Pancreas (tissue), 10 donors: ENCODE data around the gene PADI3. TPM values are rescaled to one million over a fixed set of nuclear protein-coding genes. Genes with fewer than 3 reads are reported as not detected.

Source experiments
- ATAC-seq, 4 donors: fragments of 200-7000 bp; cut with Tn5 transposase; one replicate each; pipeline versions ENCODE4 v1.8.0 to v1.9.1; 2020; ENCODE audit warnings: mild to moderate bottlenecking in 4 of 4, moderate library complexity in 4 of 4
- DNase-seq, 6 donors: peaks; one replicate each; pipeline ENCODE4 v3.0.0-alpha.2; 2020
- FAIRE-seq: peaks from 2 replicates; lab custom pipeline; 2012; peaks lifted over from hg19 to GRCh38; lab: Jason Lieb, UNC
- H3K27ac ChIP-seq, 4 donors: fragments of 200-600 bp; sonication (generic); 1 replicate in 3 of 4; 2 replicates in 1 of 4; pipeline versions ENCODE4 v1.5.0 to v1.8.0; 2020
- H3K27me3 ChIP-seq, 4 donors: fragments of 200-600 bp; one replicate each; pipeline ENCODE4 v1.8.0; 2021
- H3K36me3 ChIP-seq, 3 donors: fragments of 200-600 bp; sonication (generic) in 1 of 3; one replicate each; pipeline versions ENCODE4 v1.5.0 to v1.8.0; 2020 to 2021
- H3K4me1 ChIP-seq, 3 donors: fragments of 200-600 bp; one replicate each; pipeline ENCODE4 v1.8.0; 2021
- H3K4me3 ChIP-seq, 4 donors: fragments of 200-600 bp; sonication (generic) in 2 of 4; one replicate each; pipeline versions ENCODE4 v1.5.0 to v1.8.0; 2020 to 2021
- H3K9me3 ChIP-seq, 4 donors: fragments of 200-600 bp; one replicate each; pipeline ENCODE4 v1.8.0; 2021
- WGBS, 2 donors: extraction: QIAGEN DNeasy Blood & Tissue Kit; methylation state at CpG; one replicate each; pipeline ENCODE4 v1.1.7; 2013; 5-methylcytosine and 5-hydroxymethylcytosine counted together
- intact Hi-C, 3 donors: fragments of 100-400 bp; cut with DNase I; formaldehyde crosslinking; loops; one replicate each; pipeline versions ENCODE4 v1.11.1 to v1.14.2; 2022
- polyA plus RNA-seq, 2 donors: library from polyadenylated mRNA; stranded (reverse); fragments of 200-250 nt; gene quantifications; one replicate each; pipeline ENCODE4 v1.2.3, GENCODE V29; 2013
- total RNA-seq, 6 donors: library from RNA; stranded (reverse); fragmentation: NEBNext Ultra II Directional in 4 of 6; extraction: Animal tissue kit (Norgen Biotek cat#: 25700) in 4 of 6; gene quantifications; one replicate each; pipeline versions ENCODE4 v1.2.1 to v1.2.4, GENCODE V29; 2021 to 2023
- TF ChIP-seq, protein P1 (sequence below), 4 donors: fragments of 200-600 bp; sonication (generic) in 3 of 4; IDR thresholded peaks; one replicate each; pipeline versions ENCODE4 v1.5.0 to v1.8.0; 2021; ENCODE audit warnings: antibody characterized with exemption in 4 of 4
- donor health status: healthy with polysubstance abuse.
- donor health status: DM: no; HTN: no; CAD: no; lungs with moderate emphysema.
- donor health status: DM: no; HTN: no; CAD: no.
- donor health status: control.
- donor health status: control.
- donor health status: Bipolar disorder and iron deficiency.
- donor health status: DM: yes; HTN: yes; CAD: no.
- donor health status: DM: no; HTN: no; CAD: no.
- donor health status: DM: no; HTN: no; CAD: no.
- donor health status: DM: yes; HTN: yes; CAD: no.

PADI3 gene, protein sequence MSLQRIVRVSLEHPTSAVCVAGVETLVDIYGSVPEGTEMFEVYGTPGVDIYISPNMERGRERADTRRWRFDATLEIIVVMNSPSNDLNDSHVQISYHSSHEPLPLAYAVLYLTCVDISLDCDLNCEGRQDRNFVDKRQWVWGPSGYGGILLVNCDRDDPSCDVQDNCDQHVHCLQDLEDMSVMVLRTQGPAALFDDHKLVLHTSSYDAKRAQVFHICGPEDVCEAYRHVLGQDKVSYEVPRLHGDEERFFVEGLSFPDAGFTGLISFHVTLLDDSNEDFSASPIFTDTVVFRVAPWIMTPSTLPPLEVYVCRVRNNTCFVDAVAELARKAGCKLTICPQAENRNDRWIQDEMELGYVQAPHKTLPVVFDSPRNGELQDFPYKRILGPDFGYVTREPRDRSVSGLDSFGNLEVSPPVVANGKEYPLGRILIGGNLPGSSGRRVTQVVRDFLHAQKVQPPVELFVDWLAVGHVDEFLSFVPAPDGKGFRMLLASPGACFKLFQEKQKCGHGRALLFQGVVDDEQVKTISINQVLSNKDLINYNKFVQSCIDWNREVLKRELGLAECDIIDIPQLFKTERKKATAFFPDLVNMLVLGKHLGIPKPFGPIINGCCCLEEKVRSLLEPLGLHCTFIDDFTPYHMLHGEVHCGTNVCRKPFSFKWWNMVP
- total RNA-seq (not detected), polyA plus RNA-seq (not detected)

DNA sequence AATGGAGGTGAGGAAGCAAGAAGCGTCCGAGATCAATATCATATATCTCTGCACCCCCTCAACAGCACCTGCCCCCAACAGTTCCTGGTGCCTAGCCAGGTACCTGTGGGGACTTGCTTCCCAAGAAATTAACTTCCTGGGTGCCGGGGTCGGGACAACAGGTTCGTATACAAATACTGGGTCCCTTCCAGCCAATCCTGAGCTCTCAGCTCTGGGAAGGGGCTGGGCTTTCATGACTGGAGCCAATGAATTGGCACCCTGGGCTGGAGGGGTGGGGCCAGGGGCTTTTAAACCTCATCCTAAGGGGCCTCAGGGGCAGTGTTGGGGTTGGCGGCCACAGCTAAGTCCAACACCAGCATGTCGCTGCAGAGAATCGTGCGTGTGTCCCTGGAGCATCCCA is at the start of gene PADI3:
Gene PADI3 (plus strand): TSS at position 318 of the 400 bp plus-strand sequence. CDS start 40 bp downstream, at position 358.
- H3K4me3 ChIP-seq, result no peak within 1 kb of the TSS
- FAIRE-seq, result no peak
- DNase-seq, result no peak
- H3K9me3 ChIP-seq, result no peaks in the 10 kb centered on the region
- no peaks in the 10 kb centered on the region for H3K4me1 ChIP-seq
- intact Hi-C loops, result no loop called here
- no peak for ATAC-seq
- 70 to 74% methylated on average over 9 of the region's 9 CpGs for WGBS, 2 donors
- H3K27ac ChIP-seq, result no peak within 1 kb of the TSS
- no peaks in the 10 kb centered on the region for H3K36me3 ChIP-seq
- TF ChIP-seq, protein P1, sequence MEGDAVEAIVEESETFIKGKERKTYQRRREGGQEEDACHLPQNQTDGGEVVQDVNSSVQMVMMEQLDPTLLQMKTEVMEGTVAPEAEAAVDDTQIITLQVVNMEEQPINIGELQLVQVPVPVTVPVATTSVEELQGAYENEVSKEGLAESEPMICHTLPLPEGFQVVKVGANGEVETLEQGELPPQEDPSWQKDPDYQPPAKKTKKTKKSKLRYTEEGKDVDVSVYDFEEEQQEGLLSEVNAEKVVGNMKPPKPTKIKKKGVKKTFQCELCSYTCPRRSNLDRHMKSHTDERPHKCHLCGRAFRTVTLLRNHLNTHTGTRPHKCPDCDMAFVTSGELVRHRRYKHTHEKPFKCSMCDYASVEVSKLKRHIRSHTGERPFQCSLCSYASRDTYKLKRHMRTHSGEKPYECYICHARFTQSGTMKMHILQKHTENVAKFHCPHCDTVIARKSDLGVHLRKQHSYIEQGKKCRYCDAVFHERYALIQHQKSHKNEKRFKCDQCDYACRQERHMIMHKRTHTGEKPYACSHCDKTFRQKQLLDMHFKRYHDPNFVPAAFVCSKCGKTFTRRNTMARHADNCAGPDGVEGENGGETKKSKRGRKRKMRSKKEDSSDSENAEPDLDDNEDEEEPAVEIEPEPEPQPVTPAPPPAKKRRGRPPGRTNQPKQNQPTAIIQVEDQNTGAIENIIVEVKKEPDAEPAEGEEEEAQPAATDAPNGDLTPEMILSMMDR (IDR thresholded peaks at IDR 0.05), result no peak
- H3K27me3 ChIP-seq, result no peaks in the 10 kb centered on the region

DNA sequence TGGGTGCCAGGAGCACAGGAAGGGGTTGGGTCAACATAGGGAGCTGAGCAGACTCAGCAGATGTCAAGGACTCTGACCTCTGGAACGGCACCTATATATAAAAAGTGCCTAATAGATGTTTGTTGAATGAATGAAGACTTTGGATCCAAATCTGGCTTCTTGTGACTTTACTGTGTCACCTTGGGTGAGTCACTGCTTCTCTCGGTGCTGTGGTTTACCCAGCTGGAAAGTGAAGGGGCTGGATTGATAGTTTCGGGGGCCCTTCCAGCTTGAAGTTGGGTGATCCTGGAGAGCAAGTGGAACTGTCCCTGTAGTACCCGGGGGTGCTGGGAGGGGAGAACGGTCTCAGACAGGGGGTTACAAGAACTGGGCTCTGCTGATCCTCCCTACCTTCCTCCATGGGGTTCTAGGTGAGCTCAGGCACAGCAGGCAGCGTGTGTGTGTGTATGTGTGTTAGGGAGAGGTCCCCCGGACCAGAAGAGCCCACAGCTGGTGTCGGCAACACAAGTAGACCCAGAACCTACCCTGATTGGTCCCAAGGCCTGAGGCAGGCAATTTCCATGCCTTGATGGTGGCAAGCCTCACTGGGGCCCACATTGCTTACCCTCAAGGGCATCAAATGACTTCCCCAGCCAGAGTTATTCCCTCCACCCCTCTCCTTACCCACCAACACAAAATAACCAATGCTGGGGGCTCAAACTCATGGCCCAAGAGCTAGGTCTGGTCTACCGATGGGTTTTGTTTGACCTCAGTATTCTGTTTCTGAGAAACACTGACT is 49.4 kb upstream of the PADI3 start:
- no peaks in the 10 kb centered on the region for H3K9me3 ChIP-seq
- 75 to 89% methylated on average over 9 of the region's 9 CpGs for WGBS, 2 donors
- intact Hi-C loops, result no loop called here
- FAIRE-seq, result no peak
- H3K27me3 ChIP-seq, result no peaks in the 10 kb centered on the region
- H3K4me3 ChIP-seq, result no peak overlapping the region
- H3K27ac ChIP-seq, result no peak overlapping the region
- no peak for ATAC-seq
- H3K36me3 ChIP-seq, result no peaks in the 10 kb centered on the region
- no peaks in the 10 kb centered on the region for H3K4me1 ChIP-seq
- TF ChIP-seq, protein P1 (IDR thresholded peaks at IDR 0.05), result no peak
- peak in 2 of 6 donors; percentile 6 to 31 for DNase-seq

DNA sequence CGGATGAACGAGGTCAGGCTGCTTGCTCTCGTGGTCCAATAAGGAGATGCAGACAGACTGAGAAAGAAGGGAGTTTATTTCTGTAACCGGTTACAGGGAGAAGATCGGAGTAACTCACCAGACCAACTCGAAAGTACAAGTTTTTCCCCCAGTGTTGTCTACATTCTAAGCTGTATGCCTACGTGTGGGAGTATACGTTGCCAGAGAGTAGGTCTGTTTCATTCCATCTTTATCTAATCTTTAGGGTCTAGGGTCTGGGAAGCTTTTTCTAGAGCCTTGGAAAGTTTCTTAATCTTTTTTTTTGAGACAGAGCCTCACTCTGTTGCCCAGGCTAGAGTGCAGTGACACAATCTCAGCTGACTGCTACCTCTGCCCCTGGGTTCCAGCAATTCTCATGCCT is 48.7 kb upstream of the PADI3 start:
- TF ChIP-seq, protein P1 (IDR thresholded peaks at IDR 0.05), result no peak
- no peak for DNase-seq
- Histone ChIP-seq H3K27ac (no peak overlapping the region), H3K4me3 (no peak overlapping the region), H3K27me3 (no peaks in the 10 kb centered on the region), H3K4me1 (no peaks in the 10 kb centered on the region), H3K9me3 (no peaks in the 10 kb centered on the region), H3K36me3 (no peaks in the 10 kb centered on the region)
- FAIRE-seq, result no peak
- 66 to 67% methylated on average over 8 of the region's 8 CpGs for WGBS, 2 donors
- no peak for ATAC-seq
- intact Hi-C loops, result no loop called here

DNA sequence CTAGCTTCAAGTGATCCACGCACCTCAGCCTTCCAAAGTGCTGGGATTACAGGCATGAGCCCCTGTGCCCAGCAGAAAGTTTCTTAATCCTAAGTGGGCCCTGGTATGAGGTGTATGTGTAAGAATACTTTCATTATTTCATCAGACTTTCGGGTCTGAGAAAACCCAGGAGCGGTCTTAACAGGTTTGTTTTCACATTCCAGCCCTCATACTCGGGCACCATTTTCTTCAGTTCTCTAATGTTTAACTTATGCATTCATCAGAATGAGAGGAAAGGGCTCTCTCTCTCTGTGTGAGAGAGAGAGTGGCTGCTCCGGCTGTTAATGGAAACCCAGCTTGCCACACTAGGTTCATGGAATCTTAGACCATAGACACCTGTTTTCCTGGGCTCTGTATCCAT is 48.1 kb upstream of the PADI3 start:
- Histone ChIP-seq H3K9me3 (no peaks in the 10 kb centered on the region), H3K4me3 (no peak overlapping the region), H3K27ac (no peak overlapping the region), H3K36me3 (no peaks in the 10 kb centered on the region), H3K27me3 (no peaks in the 10 kb centered on the region), H3K4me1 (no peaks in the 10 kb centered on the region)
- intact Hi-C loops, result no loop called here
- TF ChIP-seq, protein P1 (IDR thresholded peaks at IDR 0.05), result no peak
- ATAC-seq (peak in 1 of 4 donors; percentile 27), DNase-seq (no peak), FAIRE-seq (no peak)
- 61 to 63% methylated on average over 5 of the region's 5 CpGs for WGBS, 2 donors
